K562 (cell line): ENCODE measurements around the gene PALM3. TPM values are rescaled to one million over a fixed set of nuclear protein-coding genes. Genes with fewer than 3 reads are reported as not detected.

Experiments used
- CBFA2T3 ChIP-seq: fragments of 450-650 bp; IDR thresholded peaks from 2 replicates; pipeline ENCODE4 v1.6.1; 2017
- CBX8 ChIP-seq: fragments of 200-600 bp; sonication (generic); IDR thresholded peaks from 2 replicates; pipeline ENCODE4 v1.6.1; 2012; ENCODE audit warnings: borderline replicate concordance, mixed run types, low read depth, mild to moderate bottlenecking, moderate library complexity, mixed read lengths, low read length, control low read depth, inconsistent platforms; ENCODE audit not compliant: poor library complexity, severe bottlenecking; ENCODE audit errors: extremely low read depth
- E2F3 ChIP-seq: fragments of 250-450 bp; sonication (Bioruptor Pico); IDR thresholded peaks from 2 replicates; pipeline ENCODE4 v1.4.0; 2020; ENCODE audit warnings: mild to moderate bottlenecking
- FOXA3 ChIP-seq, 2 experiments: fragments of 450-650 bp in 1 of 2; sonication (generic) in 1 of 2; formaldehyde crosslinking; IDR thresholded peaks in 1 of 2; conservative IDR thresholded peaks in 1 of 2; 2 replicates each; pipeline versions ENCODE4 v1.4.0 to v1.8.0; 2020 to 2022; ENCODE audit warnings: mild to moderate bottlenecking in 2 of 2, missing genetic modification reagents in 1 of 2
- HOXB6 ChIP-seq: fragments of 250-450 bp; sonication (Bioruptor Pico); IDR thresholded peaks from 2 replicates; pipeline ENCODE4 v1.5.1; 2022; ENCODE audit warnings: mild to moderate bottlenecking, borderline replicate concordance
- ILF3 ChIP-seq: fragments of 450-650 bp; IDR thresholded peaks from 2 replicates; pipeline ENCODE4 v1.6.1; 2018; ENCODE audit warnings: antibody characterized with exemption, mild to moderate bottlenecking, moderate library complexity, borderline replicate concordance
- MTA1 ChIP-seq: fragments of 450-650 bp; IDR thresholded peaks from 2 replicates; pipeline ENCODE4 v1.6.1; 2017; ENCODE audit warnings: borderline replicate concordance
- NFATC3 ChIP-seq: fragments of 450-650 bp; IDR thresholded peaks from 2 replicates; pipeline ENCODE4 v1.6.1; 2017; ENCODE audit warnings: mild to moderate bottlenecking
- NUFIP1 ChIP-seq: fragments of 450-650 bp; IDR thresholded peaks from 2 replicates; pipeline ENCODE4 v1.6.1; 2018; ENCODE audit not compliant: partially characterized antibody
- PHF21A ChIP-seq: fragments of 450-650 bp; IDR thresholded peaks from 2 replicates; pipeline ENCODE4 v1.6.1; 2017; ENCODE audit warnings: low read depth, borderline replicate concordance
- POU5F1 ChIP-seq: fragments of 150-350 bp; IDR thresholded peaks from 2 replicates; pipeline ENCODE4 v1.6.1; 2014; ENCODE audit warnings: borderline replicate concordance, low read length, low read depth, mild to moderate bottlenecking; ENCODE audit not compliant: partially characterized antibody
- RAD51 ChIP-seq: fragments of 450-650 bp; IDR thresholded peaks from 2 replicates; pipeline ENCODE4 v1.7.1; 2016; ENCODE audit warnings: low read depth, mild to moderate bottlenecking, borderline replicate concordance
- SAFB ChIP-seq: fragments of 200-400 bp; formaldehyde crosslinking; IDR thresholded peaks from 2 replicates; pipeline ENCODE4 v1.6.1; 2017; ENCODE audit warnings: low read depth, low read length, borderline replicate concordance
- ZMIZ1 ChIP-seq, 2 experiments: fragments of 150-350 bp in 1 of 2; IDR thresholded peaks; 2 replicates each; pipeline ENCODE4 v1.6.1; 2012 to 2016; ENCODE audit warnings: low read depth in 2 of 2, low read length in 2 of 2, mild to moderate bottlenecking in 1 of 2, moderate library complexity in 1 of 2
- ZNF224 ChIP-seq: sonication (generic); formaldehyde crosslinking; IDR thresholded peaks from 2 replicates; pipeline ENCODE4 v1.8.0; 2022; ENCODE audit warnings: mild to moderate bottlenecking, missing genetic modification reagents
- ZNF77 ChIP-seq: fragments of 250-450 bp; sonication (Bioruptor Pico); IDR thresholded peaks from 2 replicates; pipeline ENCODE4 v1.5.0; 2020
- polyA plus RNA-seq, 8 experiments: library from polyadenylated mRNA; depleted of rRNA in 4 of 8; stranded (reverse) in 5 of 8; unstranded in 3 of 8; fragments of >200 nt; fragmentation: Nextera tagmentation in 2 of 8; fragmentation: Illumina TruSeq in 1 of 8; extraction: Ambion mirVana in 2 of 8; extraction: Trizol in 1 of 8; gene quantifications; 2 replicates each; pipeline versions ENCODE4 v1.2.1 to v1.2.3, GENCODE V29; 2011 to 2014; ENCODE audit warnings: inconsistent platforms in 1 of 8, missing spikeins in 1 of 8
- total RNA-seq, 7 experiments: library from RNA; depleted of rRNA in 6 of 7; stranded (reverse); fragments of >200 nt in 6 of 7; fragmentation: Illumina TruSeq in 2 of 7; extraction: Trizol in 2 of 7; gene quantifications; 2 replicates each; pipeline versions ENCODE4 v1.2.1 to v1.2.3, GENCODE V29; 2011 to 2021; ENCODE audit warnings: low replicate concordance in 1 of 7
- TF ChIP-seq, protein P1 (sequence below), 2 experiments: fragments of 450-650 bp in 1 of 2; sonication (generic) in 1 of 2; formaldehyde crosslinking; conservative IDR thresholded peaks; 2 replicates each; pipeline versions ENCODE4 v1.4.0 to v1.8.1; 2020 to 2022; ENCODE audit warnings: mild to moderate bottlenecking in 1 of 2, missing genetic modification reagents in 1 of 2
- TF ChIP-seq, protein P2 (sequence below): fragments of 450-650 bp; conservative IDR thresholded peaks from 2 replicates; pipeline ENCODE4 v1.6.1; 2016; ENCODE audit warnings: missing genetic modification characterization, low read depth, mild to moderate bottlenecking, missing compliant biosample characterization, moderate library complexity
- TF ChIP-seq, protein P3 (sequence below): fragments of 150-350 bp; conservative IDR thresholded peaks from 2 replicates; pipeline ENCODE4 v1.6.1; 2014; ENCODE audit warnings: low read length

The PALM3 gene
- total and polyA plus RNA-seq, 9 of the 15 experiments (the other 6 are each of a cell fraction or from before 2014, with no cell fraction given), result 0.07 to 9.3 (median 3.3) TPM

DNA sequence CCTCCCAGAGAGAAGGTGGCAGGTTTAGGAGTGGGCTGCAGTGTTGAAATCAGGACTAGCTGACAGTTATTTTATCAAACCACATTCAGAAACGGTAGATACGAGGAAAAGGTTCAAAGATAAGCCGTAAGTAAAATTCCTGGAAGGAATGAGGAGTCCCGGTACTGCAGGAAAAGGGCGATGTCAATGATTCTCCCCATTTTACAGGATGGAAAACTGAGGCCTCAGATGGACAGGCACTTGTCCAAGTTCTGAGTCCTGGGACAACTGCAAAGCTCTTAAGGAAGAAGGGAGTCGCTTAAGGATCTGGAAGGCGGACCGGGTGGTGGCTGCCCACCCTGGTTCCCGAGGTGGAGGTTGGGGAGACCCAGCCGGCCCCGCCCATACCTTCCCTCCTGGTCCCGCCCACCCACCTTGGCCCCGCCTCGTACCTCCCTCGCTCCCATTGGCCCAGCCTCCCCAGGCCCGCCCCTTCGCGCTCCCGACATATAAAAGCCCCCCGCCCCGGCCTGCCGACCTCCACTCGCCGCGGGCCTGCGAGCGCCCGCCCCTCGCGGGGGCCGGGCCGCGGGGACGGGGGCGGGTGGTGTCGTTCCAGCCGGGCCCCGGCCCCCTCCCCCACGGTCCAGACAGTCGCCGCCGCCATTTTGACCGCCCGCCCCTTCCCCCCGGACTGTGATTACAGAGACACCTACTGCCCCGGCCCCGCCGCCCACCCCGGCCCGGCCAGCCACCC lies 56.4 kb downstream of the PALM3 start (continued):
- TF ChIP-seq POU5F1, result no peak
- 0 out of 2 replicates have a peak, but pooled peaks have one; percentile 36 for TF ChIP-seq ZNF224 (CRISPR knock-in tag)
- TF ChIP-seq HOXB6 (CRISPR knock-in tag), result no peak
- TF ChIP-seq CBX8, result no peak
- 0 out of 2 replicates have a peak, but pooled peaks have one; percentile 56 for TF ChIP-seq PHF21A
- no peak for TF ChIP-seq ZMIZ1 (IDR thresholded peaks at IDR 0.05; ENCODE audit: low read depth in 2 of 2, low read length in 2 of 2)
- TF ChIP-seq, protein P1, sequence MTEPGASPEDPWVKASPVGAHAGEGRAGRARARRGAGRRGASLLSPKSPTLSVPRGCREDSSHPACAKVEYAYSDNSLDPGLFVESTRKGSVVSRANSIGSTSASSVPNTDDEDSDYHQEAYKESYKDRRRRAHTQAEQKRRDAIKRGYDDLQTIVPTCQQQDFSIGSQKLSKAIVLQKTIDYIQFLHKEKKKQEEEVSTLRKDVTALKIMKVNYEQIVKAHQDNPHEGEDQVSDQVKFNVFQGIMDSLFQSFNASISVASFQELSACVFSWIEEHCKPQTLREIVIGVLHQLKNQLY (CRISPR knock-in tag; conservative IDR thresholded peaks at IDR 0.05), result no peak
- 0 out of 2 replicates have a peak, but pooled peaks have one; percentile 41 for TF ChIP-seq NFATC3
- no peak for TF ChIP-seq FOXA3 (CRISPR knock-in tag; conservative IDR thresholded peaks at IDR 0.05 in 1 of 2, IDR thresholded peaks at IDR 0.05 in 1 of 2)
- TF ChIP-seq NUFIP1, result no peak
- TF ChIP-seq, protein P2, sequence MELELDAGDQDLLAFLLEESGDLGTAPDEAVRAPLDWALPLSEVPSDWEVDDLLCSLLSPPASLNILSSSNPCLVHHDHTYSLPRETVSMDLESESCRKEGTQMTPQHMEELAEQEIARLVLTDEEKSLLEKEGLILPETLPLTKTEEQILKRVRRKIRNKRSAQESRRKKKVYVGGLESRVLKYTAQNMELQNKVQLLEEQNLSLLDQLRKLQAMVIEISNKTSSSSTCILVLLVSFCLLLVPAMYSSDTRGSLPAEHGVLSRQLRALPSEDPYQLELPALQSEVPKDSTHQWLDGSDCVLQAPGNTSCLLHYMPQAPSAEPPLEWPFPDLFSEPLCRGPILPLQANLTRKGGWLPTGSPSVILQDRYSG, result no peak
- no peak for TF ChIP-seq CBFA2T3
- TF ChIP-seq MTA1, result peak; percentile 76
- no peak; the same call in 1 of the 2 replicates for TF ChIP-seq RAD51
- TF ChIP-seq E2F3 (CRISPR knock-in tag), result no peak
- TF ChIP-seq ILF3, result no peak
- TF ChIP-seq, protein P3, sequence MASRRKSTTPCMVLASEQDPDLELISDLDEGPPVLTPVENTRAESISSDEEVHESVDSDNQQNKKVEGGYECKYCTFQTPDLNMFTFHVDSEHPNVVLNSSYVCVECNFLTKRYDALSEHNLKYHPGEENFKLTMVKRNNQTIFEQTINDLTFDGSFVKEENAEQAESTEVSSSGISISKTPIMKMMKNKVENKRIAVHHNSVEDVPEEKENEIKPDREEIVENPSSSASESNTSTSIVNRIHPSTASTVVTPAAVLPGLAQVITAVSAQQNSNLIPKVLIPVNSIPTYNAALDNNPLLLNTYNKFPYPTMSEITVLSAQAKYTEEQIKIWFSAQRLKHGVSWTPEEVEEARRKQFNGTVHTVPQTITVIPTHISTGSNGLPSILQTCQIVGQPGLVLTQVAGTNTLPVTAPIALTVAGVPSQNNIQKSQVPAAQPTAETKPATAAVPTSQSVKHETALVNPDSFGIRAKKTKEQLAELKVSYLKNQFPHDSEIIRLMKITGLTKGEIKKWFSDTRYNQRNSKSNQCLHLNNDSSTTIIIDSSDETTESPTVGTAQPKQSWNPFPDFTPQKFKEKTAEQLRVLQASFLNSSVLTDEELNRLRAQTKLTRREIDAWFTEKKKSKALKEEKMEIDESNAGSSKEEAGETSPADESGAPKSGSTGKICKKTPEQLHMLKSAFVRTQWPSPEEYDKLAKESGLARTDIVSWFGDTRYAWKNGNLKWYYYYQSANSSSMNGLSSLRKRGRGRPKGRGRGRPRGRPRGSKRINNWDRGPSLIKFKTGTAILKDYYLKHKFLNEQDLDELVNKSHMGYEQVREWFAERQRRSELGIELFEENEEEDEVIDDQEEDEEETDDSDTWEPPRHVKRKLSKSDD, result 0 out of 2 replicates have a peak, but pooled peaks have one; percentile 28
- TF ChIP-seq ZNF77 (CRISPR knock-in tag), result no peak
- no peak for TF ChIP-seq SAFB
